CD4-positive, alpha-beta T cell treated with Interleukin-17A for 1 hour (primary cell): Measurements from ENCODE around the gene RNLS.
"Not testable (repeated sequence)": the region's sequence is repeated elsewhere in the genome, so short reads cannot be mapped to it uniquely, and the experiment has no call there.

Experiments
- DNase-seq: peaks from one replicate; pipeline ENCODE4 v3.0.0-alpha.2; 2020

RNLS gene

GRCh38 chr10:88383276-88383675 lies 199.8 kb downstream of the RNLS start:
- DNase-seq: no peak

DNA sequence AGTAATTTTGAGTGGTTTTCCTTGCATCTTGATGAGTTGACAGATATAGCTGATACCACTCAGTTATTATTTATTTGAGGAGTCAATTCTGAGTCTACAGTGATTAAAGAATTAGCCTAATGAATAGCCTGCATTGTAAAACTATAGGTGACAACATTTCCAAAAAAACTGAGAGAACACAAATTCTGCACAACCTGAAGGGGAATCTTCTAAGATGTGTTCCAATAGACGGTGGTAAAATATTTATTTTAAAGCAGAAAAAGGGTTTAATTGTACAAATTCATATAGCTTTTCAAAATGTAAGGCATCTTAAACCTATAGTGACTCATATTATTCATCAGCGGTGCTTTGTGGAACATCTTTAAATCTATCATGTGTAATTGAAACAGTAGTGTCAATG lies 200.4 kb downstream of the RNLS start:
- DNase-seq: no peak

GRCh38 chr10:88379575-88379974 lies 203.5 kb downstream of the RNLS start:
- no peak for DNase-seq

GRCh38 chr10:88377510-88377909 lies 205.6 kb downstream of the RNLS start:
- no peak for DNase-seq

DNA sequence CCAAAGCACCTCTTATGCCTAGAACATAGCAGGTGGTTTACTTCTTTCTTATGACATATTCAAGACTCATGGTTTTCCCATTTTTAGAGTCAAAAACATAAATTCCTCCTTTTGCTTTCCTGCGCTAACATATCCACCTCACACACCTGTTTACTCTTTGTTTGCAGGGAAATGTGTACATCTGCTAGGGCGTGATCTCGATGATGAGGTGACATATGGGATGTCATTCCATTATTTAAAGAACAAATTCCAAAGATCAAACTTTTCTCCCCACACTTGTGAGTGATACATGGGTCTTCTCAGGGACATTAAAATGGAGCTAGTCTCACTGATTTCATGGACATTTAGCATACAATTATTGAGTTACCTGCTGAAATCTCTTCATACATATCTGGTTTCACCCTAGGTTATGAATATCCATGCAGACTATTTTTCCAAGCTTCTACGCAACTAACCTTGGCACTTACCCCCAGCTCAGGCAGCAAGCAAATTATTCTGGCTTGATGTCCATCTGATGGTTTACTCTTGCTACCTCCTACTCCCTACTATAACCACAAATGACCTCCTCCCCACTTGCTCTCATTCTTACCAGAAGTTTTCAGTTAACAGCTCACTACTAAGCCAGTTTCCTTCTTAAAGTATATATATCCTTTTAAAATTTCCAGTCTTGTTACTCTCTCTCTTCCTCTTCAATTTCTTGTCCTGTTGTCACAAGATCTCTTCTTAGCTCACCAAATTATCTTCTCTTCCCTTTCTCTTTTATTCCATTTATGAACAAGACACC lies 208.5 kb downstream of the RNLS start:
- DNase-seq: no peak

DNA sequence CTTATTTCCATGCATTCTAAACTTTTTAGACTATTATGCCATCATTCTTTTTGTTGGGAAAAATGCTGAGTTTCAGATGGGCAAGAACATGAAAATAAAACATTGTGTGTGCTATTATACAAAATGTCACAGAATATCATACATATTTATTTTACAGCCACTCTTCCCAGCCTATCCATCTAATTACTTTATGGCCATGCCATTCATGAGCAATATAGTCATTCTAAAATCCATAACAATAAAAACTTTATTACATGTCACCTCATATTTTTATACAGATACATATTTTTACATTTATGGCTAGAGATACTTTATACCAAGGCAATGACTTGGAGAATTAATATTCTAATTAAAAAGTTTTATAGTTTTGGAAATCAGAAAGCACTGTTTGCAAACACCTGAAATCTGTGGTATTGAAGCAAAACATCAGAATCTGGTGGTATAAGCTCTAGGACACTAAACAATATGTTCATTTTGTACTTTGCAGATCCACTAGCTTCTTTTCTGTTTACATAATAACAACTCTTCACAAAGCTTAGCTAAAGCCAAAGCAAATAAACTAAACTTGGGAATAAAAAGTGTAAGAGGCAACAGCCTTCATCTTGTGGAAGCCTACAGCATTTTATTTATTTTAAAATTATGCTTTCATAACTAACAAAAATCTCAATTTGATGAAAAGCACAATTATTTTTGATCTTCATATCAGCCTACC lies 210.1 kb downstream of the RNLS start:
- DNase-seq: no peak

DNA sequence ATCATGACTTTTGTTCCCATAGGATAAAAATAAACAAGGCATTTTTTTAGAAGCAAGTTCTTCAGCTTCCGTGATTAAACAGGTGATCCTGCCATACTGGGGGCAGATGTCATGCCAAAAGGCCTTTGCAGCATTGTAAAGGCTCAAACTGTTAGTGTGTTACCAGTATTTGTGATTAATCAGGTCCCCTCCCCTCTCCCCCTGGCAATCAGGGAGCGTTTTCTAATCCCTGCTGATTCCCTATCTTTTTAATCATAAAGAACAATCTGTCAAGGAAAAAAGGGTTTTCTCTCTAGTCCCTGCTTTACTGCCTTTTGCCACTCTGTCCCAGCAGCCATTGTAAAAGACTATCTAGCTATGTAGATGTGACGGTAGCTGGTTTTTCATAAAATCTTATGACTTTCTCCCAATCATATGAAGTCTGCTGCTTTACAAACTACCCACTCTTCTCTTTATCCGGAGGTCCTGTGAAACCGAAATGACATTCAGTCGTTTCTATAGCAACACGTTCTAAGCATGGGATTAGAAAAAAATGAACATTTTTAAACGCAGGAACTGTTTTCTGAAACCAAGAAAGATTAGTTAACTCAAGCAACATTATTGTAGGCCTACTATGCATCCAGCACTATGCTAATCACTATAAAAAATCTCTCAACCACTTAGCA lies 210.9 kb downstream of the RNLS start:
- no peak for DNase-seq

DNA sequence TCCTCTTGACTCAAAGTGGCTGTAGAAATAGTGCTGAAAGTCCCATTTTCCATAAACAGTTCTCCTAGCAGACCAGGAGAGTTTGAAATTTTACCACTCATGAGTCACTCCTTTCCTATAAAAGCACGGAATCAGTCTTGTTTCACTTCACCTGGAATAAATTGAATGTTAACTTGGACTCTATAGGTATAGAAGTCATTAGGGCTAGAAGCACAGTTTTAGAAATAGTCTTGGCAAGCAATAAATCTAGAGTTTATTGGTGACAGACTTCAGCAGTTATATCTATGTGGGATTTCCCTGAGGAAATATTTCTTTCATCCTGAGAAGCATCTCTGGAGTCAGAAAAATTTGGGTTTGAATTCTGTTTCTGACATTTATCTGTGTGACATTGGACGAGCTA lies 212.4 kb downstream of the RNLS start:
- DNase-seq: no peak

DNA sequence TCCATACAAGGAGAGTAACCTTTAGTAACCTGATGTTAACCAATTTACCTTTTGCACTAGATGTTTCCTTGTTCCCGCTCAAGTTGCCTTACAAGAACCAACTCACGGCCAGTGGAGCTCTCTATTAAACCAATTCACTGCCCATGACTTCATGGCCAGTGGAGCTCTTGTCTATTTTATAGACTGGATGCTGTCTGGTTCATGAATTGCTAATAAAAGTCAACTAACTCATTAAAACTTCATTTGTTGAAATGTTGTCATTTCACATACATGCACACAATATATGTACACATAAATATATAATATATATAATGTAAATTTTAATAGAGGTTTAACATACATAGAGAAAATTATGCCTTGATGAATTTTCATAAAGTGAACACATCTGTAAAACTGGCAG lies 216.3 kb downstream of the RNLS start:
- no peak for DNase-seq

GRCh38 chr10:88361995-88362807 lies 220.9 kb downstream of the RNLS start:
- DNase-seq: no peak

DNA sequence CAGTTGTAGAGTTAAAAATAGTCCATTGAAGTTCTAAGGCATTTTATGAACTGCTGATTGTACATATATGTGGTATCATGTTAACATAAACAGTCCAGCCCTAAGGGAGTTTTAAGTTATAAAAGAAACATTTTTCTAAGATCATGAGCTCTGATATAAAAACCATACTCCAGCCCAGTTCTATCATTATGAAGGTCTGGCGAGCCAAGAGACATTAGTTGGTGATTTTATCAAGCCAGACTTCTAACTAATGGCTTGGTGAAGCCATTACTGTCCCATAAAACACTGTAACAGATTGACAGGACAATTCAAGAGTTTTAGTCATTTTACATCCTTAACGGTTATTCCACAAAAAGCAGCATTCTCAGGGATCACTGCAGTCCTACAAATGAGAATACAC lies 221.6 kb downstream of the RNLS start:
- no peak for DNase-seq

- DNase-seq: not testable (repeated sequence)
Observed at GRCh38 chr10:88355750-88356149, 227.4 kb downstream of the RNLS start.

GRCh38 chr10:88347597-88348304 lies 235.4 kb downstream of the RNLS start:
- DNase-seq: no peak

- DNase-seq: no peak
Observed at GRCh38 chr10:88347022-88347421, 236.1 kb downstream of the RNLS start.

DNA sequence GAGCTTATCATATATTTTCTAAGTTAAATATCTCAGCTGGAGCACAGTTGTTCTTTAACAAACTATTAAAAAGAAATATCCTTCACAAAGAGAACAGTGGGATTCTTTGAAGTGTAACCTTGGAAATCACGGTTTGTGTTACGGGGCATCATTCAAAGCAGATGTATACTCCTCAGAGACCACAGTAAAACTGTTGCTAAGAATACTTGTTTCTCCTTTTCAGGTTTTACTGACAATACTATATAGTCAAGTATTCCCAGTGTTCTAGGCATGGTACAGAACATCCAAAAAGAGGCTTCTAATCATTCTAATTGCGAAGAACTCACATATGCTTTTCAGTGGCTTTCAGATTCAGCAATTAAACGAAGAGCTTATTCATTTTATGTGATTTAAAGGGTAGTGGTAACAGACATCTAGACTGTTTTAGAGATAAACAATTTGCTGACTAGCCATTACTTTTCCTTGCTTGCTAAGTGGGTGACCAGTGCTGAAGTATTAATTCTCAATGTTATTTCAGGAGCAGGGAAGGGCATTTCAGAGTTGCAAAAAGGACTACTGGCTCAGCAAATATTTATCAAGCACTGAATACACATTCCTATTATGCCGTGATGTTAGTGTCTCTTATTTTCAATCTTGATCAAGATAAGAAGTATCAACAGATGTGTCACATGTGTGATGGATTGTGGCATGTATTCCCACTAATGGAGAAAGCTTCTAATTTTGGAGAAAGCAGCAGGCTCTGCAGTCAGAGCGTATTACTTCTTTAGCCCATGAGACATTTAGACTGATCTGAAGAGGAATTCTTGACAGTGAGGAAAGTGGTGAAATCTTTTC lies 236.8 kb downstream of the RNLS start:
- no peak for DNase-seq

GRCh38 chr10:88343761-88344484 lies 239.2 kb downstream of the RNLS start:
- no peak for DNase-seq

DNA sequence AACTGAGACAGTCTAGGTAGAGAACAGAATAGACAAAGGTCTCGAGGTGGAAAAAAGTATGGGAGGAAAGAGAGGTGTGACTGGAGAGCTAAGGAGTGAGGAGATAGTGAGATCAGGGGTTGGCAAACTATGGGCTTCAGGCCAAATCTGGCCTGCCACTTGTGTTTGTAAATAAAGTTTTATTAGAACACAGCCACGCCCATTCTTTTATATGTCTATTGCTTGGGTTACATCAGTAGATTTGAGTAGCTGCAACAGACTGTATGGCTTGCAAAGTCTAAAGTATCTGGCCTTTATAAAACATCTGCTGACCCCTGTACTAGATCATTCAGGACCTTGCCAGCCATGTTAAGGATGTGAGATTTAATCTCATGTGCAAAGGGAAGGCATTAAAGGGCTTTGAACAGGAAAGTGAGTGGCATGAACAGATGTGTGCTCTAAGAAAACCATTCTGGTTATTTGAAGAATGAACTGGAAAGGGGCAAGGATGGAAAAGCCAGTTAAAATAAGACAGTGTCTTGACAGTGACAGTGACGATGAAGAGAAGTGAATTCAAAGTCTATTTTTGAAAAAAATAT lies 240.3 kb downstream of the RNLS start:
- DNase-seq: no peak

GRCh38 chr10:88337134-88337533 lies 246.0 kb downstream of the RNLS start:
- no peak for DNase-seq

- DNase-seq: no peak
Observed at GRCh38 chr10:88336334-88336733, 246.8 kb downstream of the RNLS start.

- DNase-seq: no peak
Observed at GRCh38 chr10:88333248-88333630, 249.9 kb downstream of the RNLS start.
